B cell (primary cell): Measurements from ENCODE around the gene AUTS2.

Experiments used
- EZH2 ChIP-seq: IDR thresholded peaks from 2 replicates; pipeline ENCODE4 v1.6.1; 2012; ENCODE audit warnings: borderline replicate concordance, low read depth, mild to moderate bottlenecking, moderate library complexity, low read length; ENCODE audit not compliant: insufficient read depth, poor library complexity, severe bottlenecking
- TF ChIP-seq, protein P1 (sequence below): fragments of 200-600 bp; IDR thresholded peaks from one replicate; pipeline ENCODE4 v1.8.0; 2022; ENCODE audit warnings: antibody characterized with exemption, mild to moderate bottlenecking

DNA sequence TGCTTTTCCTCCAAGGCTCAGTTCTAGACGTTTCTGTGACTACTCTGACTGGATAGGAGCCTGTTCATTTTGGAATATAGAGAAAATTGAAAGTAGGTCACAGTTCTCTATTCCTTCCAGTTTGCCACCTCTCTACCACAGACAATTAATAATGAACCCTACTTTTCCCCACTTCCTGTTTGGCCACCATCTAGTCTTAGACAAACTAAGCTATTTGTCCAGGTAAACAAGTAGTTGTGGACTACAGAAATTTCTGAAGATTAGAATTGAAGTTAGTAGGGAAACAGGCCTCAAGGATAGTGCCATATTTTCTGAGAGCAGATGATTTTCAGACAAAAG, 87.0 kb downstream of the AUTS2 start:
- TF ChIP-seq, protein P1, sequence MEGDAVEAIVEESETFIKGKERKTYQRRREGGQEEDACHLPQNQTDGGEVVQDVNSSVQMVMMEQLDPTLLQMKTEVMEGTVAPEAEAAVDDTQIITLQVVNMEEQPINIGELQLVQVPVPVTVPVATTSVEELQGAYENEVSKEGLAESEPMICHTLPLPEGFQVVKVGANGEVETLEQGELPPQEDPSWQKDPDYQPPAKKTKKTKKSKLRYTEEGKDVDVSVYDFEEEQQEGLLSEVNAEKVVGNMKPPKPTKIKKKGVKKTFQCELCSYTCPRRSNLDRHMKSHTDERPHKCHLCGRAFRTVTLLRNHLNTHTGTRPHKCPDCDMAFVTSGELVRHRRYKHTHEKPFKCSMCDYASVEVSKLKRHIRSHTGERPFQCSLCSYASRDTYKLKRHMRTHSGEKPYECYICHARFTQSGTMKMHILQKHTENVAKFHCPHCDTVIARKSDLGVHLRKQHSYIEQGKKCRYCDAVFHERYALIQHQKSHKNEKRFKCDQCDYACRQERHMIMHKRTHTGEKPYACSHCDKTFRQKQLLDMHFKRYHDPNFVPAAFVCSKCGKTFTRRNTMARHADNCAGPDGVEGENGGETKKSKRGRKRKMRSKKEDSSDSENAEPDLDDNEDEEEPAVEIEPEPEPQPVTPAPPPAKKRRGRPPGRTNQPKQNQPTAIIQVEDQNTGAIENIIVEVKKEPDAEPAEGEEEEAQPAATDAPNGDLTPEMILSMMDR = no peak
- TF ChIP-seq EZH2 = no peak
